HG02852 (cell line): ENCODE measurements around the gene ZBTB3.
"Not testable (repeated sequence)": the region's sequence is repeated elsewhere in the genome, so short reads cannot be mapped to it uniquely, and the experiment has no call there.

Experiments
- ATAC-seq: cut with Tn5 transposase; IDR thresholded peaks from one replicate; pipeline ENCODE4 v1.9.1; 2021; ENCODE audit warnings: mild to moderate bottlenecking, moderate library complexity; ENCODE audit not compliant: unreplicated experiment

The ZBTB3 gene

GRCh38 chr11:62716816-62717215 lies 37.1 kb downstream of the ZBTB3 start:
- ATAC-seq: no peak

- no peak for ATAC-seq
These were observed 37.8 kb downstream of the ZBTB3 start for GRCh38 chr11:62716206-62716605.

- no peak for ATAC-seq
These were observed 38.5 kb downstream of the ZBTB3 start for GRCh38 chr11:62715150-62716130.

GRCh38 chr11:62713343-62713742 lies 40.6 kb downstream of the ZBTB3 start:
- no peak for ATAC-seq

GRCh38 chr11:62712861-62713260 lies 41.1 kb downstream of the ZBTB3 start:
- ATAC-seq: no peak

GRCh38 chr11:62712276-62712812 lies 41.6 kb downstream of the ZBTB3 start:
- ATAC-seq: no peak

- no peak for ATAC-seq
These were observed 44.0 kb downstream of the ZBTB3 start for GRCh38 chr11:62710001-62710345.

GRCh38 chr11:62709247-62710000 lies 44.5 kb downstream of the ZBTB3 start:
- ATAC-seq: peak; percentile 75

GRCh38 chr11:62708793-62709192 lies 45.2 kb downstream of the ZBTB3 start:
- ATAC-seq: no peak

GRCh38 chr11:62708392-62708791 lies 45.6 kb downstream of the ZBTB3 start:
- ATAC-seq: no peak

- ATAC-seq: no peak
These were observed 46.6 kb downstream of the ZBTB3 start, which contains the start of the genes BSCL2 and GNG3 for GRCh38 chr11:62707277-62707861. Gene BSCL2, minus strand, starts transcription at chr11:62707424. Its CDS starts 229 bp downstream, at chr11:62707195. Gene GNG3, plus strand, starts transcription at chr11:62707676. Its CDS starts 620 bp downstream, at chr11:62708296.

GRCh38 chr11:62706850-62707247 lies 47.1 kb downstream of the ZBTB3 start:
- ATAC-seq: no peak

- ATAC-seq: peak; percentile 47
These were observed 47.8 kb downstream of the ZBTB3 start for GRCh38 chr11:62705880-62706849.

GRCh38 chr11:62705413-62705812 lies 48.5 kb downstream of the ZBTB3 start:
- ATAC-seq: no peak

GRCh38 chr11:62703921-62704320 lies 50.0 kb downstream of the ZBTB3 start:
- ATAC-seq: not testable (repeated sequence)

GRCh38 chr11:62702246-62702645 lies 51.7 kb downstream of the ZBTB3 start:
- no peak for ATAC-seq
